HFF-Myc (cell line): Measurements from ENCODE around the gene ASCC2.

Experiments
- DNase-seq: peaks from one replicate; pipeline ENCODE4 v3.0.0-alpha.2; 2011; ENCODE audit warnings: low read depth; ENCODE audit errors: extremely low read depth
- H3K4me3 ChIP-seq: replicated peaks from 2 replicates; pipeline ENCODE4 v1.5.1; 2011; ENCODE audit warnings: low read depth, mild to moderate bottlenecking, control low read depth, low read length
- CTCF ChIP-seq: IDR thresholded peaks from 2 replicates; pipeline ENCODE4 v1.5.1; 2012; ENCODE audit warnings: mild to moderate bottlenecking, low read depth, low read length, control low read depth; ENCODE audit errors: missing control alignments

The ASCC2 gene

GRCh38 chr22:29795663-29796062 is 42.4 kb downstream of the ASCC2 start:
- DNase-seq = no peak
- no peak for TF ChIP-seq CTCF
- no peak overlapping the region for H3K4me3 ChIP-seq

GRCh38 chr22:29793396-29793795 is 44.7 kb downstream of the ASCC2 start:
- no peak for TF ChIP-seq CTCF
- no peak for DNase-seq
- H3K4me3 ChIP-seq = no peak overlapping the region

DNA sequence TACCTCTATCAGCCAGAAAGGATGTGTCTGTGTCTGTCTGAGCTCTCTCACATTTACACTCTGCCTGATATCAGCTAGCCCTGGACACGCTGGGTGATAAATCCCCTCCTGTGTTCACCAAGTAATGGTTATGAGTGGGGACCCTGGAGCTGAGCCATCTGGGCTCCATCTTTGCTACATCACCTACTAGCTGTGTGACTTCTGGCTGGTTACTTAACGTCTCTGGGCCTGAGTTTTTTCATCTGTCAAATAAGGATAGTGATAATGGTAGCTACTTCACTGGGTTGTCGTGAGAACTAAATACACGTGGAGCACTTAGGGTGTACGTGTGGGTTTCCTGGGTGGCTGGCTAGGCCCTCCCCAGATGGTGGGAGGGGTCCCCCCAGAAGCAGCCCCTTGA is 48.0 kb downstream of the ASCC2 start:
- H3K4me3 ChIP-seq = no peak overlapping the region
- no peak for DNase-seq
- no peak for TF ChIP-seq CTCF

DNA sequence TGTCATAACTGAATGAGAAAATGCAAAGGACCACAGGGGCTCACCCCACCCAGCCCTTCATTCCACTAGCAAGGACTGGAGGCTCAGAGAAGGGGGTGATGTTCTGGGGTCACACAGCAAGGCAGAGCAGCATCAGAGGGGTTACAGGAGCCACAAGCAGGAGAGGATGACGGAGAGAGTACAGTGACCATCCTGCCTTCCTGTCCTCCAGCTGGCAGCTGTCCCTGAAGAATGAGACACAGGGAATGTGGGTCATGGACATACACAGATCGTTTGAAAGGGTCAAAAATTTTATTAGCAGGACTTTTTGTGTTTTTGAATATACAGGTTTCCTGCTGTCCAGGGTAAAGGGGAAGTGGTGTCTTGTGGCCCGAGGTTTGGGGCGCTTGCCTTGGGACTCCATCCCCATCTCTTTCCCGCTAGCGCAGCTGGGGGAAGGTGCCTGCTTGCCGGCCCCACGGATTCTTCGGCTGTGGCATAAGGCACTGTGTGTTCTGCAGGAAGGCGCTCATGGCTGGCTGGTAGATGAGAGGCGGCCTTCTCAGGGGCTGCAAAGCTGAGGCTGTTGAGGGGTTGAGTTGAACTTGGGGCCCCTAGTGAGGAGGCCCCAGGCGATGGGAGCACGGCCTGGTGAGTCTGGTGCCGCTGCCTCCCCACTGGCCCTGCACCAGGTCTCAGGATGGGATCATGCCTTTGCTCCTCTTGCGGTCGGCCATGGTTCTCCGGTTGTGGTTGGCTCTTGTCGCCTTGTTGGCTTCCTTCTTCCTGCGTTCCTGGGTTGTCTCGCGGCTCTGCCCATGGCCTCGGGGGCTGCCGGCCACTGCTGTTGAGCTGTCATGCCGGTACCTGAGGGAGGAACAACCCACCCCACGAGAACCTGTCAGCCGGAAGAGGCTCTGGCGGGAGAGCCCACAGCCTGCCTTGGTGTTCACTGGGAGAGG is 49.5 kb downstream of the ASCC2 start:
- TF ChIP-seq CTCF = no peak
- H3K4me3 ChIP-seq = no peak overlapping the region
- DNase-seq = no peak

GRCh38 chr22:29787371-29787980 is 50.6 kb downstream of the ASCC2 start:
- DNase-seq = no peak
- TF ChIP-seq CTCF = no peak

GRCh38 chr22:29786031-29786430 is 52.0 kb downstream of the ASCC2 start:
- no peak overlapping the region for H3K4me3 ChIP-seq
- no peak for TF ChIP-seq CTCF
- DNase-seq = no peak

More at GRCh38 chr22:29787371-29787980, 50.6 kb downstream of the ASCC2 start:
- no peak overlapping the region for H3K4me3 ChIP-seq
